GM23338 (cell line): ENCODE measurements around the gene ZFYVE26. TPM values are rescaled to one million over a fixed set of nuclear protein-coding genes. Genes with fewer than 3 reads are reported as not detected.

Experiments used
- ATAC-seq: fragments of 200-7000 bp; cut with Tn5 transposase; 3 replicates; pipeline ENCODE4 v1.9.1; 2020
- DNase-seq: peaks from one replicate; pipeline ENCODE4 v3.0.0-alpha.2; 2015; ENCODE audit warnings: low spot score
- H2AFZ ChIP-seq: fragments of 200-600 bp; sonication (generic); 2 replicates; pipeline ENCODE4 v1.8.0; 2016; ENCODE audit warnings: antibody characterized with exemption, mild to moderate bottlenecking, moderate library complexity
- H3F3A ChIP-seq: fragments of 200-600 bp; sonication (generic); replicated peaks from 2 replicates; pipeline ENCODE4 v1.8.0; 2017; ENCODE audit warnings: antibody characterized with exemption, mixed run types, low read depth
- H3K27ac ChIP-seq: fragments of 200-600 bp; sonication (generic); 2 replicates; pipeline ENCODE4 v1.6.1; 2016; ENCODE audit warnings: low read depth
- H3K27me3 ChIP-seq: fragments of 200-600 bp; sonication (generic); 2 replicates; pipeline ENCODE4 v1.8.0; 2016; ENCODE audit warnings: mild to moderate bottlenecking, mixed run types, moderate library complexity; ENCODE audit not compliant: insufficient read depth
- H3K36me3 ChIP-seq: fragments of 200-600 bp; sonication (generic); 2 replicates; pipeline ENCODE4 v1.8.0; 2016; ENCODE audit warnings: mild to moderate bottlenecking; ENCODE audit not compliant: insufficient read depth
- H3K4me1 ChIP-seq: fragments of 200-600 bp; sonication (generic); 2 replicates; pipeline ENCODE4 v1.8.0; 2016; ENCODE audit warnings: mild to moderate bottlenecking, moderate library complexity; ENCODE audit not compliant: insufficient read depth
- H3K4me2 ChIP-seq: fragments of 200-600 bp; sonication (generic); 2 replicates; pipeline ENCODE4 v1.7.1; 2017; ENCODE audit warnings: mixed run types
- H3K4me3 ChIP-seq: fragments of 200-600 bp; sonication (generic); 2 replicates; pipeline ENCODE4 v1.6.1; 2016; ENCODE audit warnings: mixed run types
- H3K79me2 ChIP-seq: fragments of 200-600 bp; sonication (generic); replicated peaks from 2 replicates; pipeline ENCODE4 v1.8.0; 2017; ENCODE audit warnings: mild to moderate bottlenecking; ENCODE audit not compliant: insufficient read depth
- H3K9me2 ChIP-seq: fragments of 200-600 bp; sonication (generic); 2 replicates; pipeline ENCODE4 v1.8.0; 2017; ENCODE audit not compliant: insufficient read depth
- H4K20me1 ChIP-seq: fragments of 200-600 bp; sonication (generic); replicated peaks from 2 replicates; pipeline ENCODE4 v1.8.0; 2017; ENCODE audit warnings: mild to moderate bottlenecking; ENCODE audit not compliant: insufficient read depth
- H3K27ac Mint-ChIP-seq: 2 replicates; pipeline ENCODE4 v1.8.0; 2020; ENCODE audit warnings: inconsistent platforms, mild to moderate bottlenecking, moderate library complexity, mixed read lengths
- H3K27me3 Mint-ChIP-seq: 3 replicates; pipeline ENCODE4 v1.8.0; 2022; ENCODE audit warnings: low read depth, mild to moderate bottlenecking, moderate library complexity, mixed read lengths, inconsistent platforms; ENCODE audit not compliant: insufficient read depth, poor library complexity
- H3K36me3 Mint-ChIP-seq: 3 replicates; pipeline ENCODE4 v1.8.0; 2021; ENCODE audit warnings: low read depth, mild to moderate bottlenecking, inconsistent platforms, moderate library complexity, mixed read lengths
- H3K4me1 Mint-ChIP-seq: 3 replicates; pipeline ENCODE4 v1.8.0; 2020; ENCODE audit warnings: mild to moderate bottlenecking, inconsistent platforms, mixed read lengths
- H3K4me3 Mint-ChIP-seq: 3 replicates; pipeline ENCODE4 v1.8.0; 2021; ENCODE audit warnings: moderate library complexity, mild to moderate bottlenecking, inconsistent platforms, mixed read lengths
- H3K9me3 Mint-ChIP-seq: 3 replicates; pipeline ENCODE4 v1.8.0; 2020; ENCODE audit warnings: moderate library complexity, mild to moderate bottlenecking, inconsistent platforms, mixed read lengths
- CREB1 ChIP-seq: fragments of 250-450 bp; sonication (Bioruptor Pico); IDR thresholded peaks from 2 replicates; pipeline ENCODE4 v1.5.0; 2020; ENCODE audit warnings: low read depth, mild to moderate bottlenecking, moderate library complexity
- CTCF ChIP-seq, 2 experiments: fragments of 200-600 bp in 1 of 2; sonication (generic) in 1 of 2; conservative IDR thresholded peaks; 2 replicates each; pipeline versions ENCODE4 v1.5.1 to v1.6.1; 2016 to 2017; ENCODE audit warnings: antibody characterized with exemption in 2 of 2, low read depth in 2 of 2, mild to moderate bottlenecking in 2 of 2, moderate library complexity in 1 of 2
- EZH2phosphoT487 ChIP-seq: fragments of 200-600 bp; sonication (generic); IDR thresholded peaks from one replicate; pipeline ENCODE4 v1.8.1; 2018; ENCODE audit warnings: antibody characterized with exemption; ENCODE audit not compliant: unreplicated experiment
- POLR2AphosphoS5 ChIP-seq: IDR thresholded peaks from 2 replicates; pipeline ENCODE4 v1.6.1; 2016; ENCODE audit warnings: antibody characterized with exemption, low read depth
- STAT1 ChIP-seq: IDR thresholded peaks from one replicate; pipeline ENCODE4 v1.6.1; 2016; ENCODE audit warnings: antibody characterized with exemption; ENCODE audit not compliant: unreplicated experiment
- ZNF114 ChIP-seq: fragments of 250-450 bp; sonication (Bioruptor Pico); IDR thresholded peaks from 2 replicates; pipeline ENCODE4 v1.5.0; 2020; ENCODE audit warnings: mild to moderate bottlenecking, moderate library complexity
- ZNF462 ChIP-seq: fragments of 250-450 bp; sonication (Bioruptor Pico); IDR thresholded peaks from 2 replicates; pipeline ENCODE4 v1.5.0; 2020; ENCODE audit warnings: mild to moderate bottlenecking, moderate library complexity
- polyA plus RNA-seq: library from polyadenylated mRNA; unstranded; fragments of >200 nt; fragmentation: Nextera tagmentation; extraction: Ambion mirVana; gene quantifications from 2 replicates; pipeline ENCODE4 v1.2.1, GENCODE V29; 2016
- total RNA-seq: library from RNA; depleted of rRNA; stranded (reverse); fragments of >200 nt; shearing (Covaris generic); gene quantifications from 2 replicates; pipeline ENCODE4 v1.2.3, GENCODE V29; 2014

Gene ZFYVE26
- total and polyA plus RNA-seq, 2 experiments from 2014 or later = 5.6 to 36.0 TPM

DNA sequence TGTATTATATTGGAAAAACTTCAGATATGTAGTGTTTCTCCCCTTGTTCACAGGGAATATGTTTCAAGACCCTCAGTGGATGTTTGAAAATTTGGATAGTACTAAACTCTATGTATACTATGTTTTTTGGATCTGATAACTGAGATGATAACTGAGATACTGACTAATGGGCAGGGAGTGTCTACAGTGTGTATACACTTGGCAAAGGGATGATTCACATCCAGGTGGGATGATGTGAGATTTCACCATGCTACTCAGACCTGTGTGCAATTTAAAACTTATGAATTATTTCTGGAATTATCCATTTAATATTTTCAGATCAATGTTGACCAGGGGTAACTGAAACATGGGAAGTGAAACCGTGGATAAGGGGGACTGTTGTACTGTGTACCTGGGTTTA, 17.0 kb upstream of the ZFYVE26 start (continued):
- no peak for TF ChIP-seq ZNF462 (CRISPR knock-in tag)
- no peak for TF ChIP-seq STAT1
- TF ChIP-seq ZNF114 = no peak
- TF ChIP-seq CTCF (conservative IDR thresholded peaks at IDR 0.05; ENCODE audit: low read depth in 2 of 2) = no peak
- no peak for TF ChIP-seq POLR2AphosphoS5
- no peak for TF ChIP-seq EZH2phosphoT487
- no peak for TF ChIP-seq CREB1 (CRISPR knock-in tag)

DNA sequence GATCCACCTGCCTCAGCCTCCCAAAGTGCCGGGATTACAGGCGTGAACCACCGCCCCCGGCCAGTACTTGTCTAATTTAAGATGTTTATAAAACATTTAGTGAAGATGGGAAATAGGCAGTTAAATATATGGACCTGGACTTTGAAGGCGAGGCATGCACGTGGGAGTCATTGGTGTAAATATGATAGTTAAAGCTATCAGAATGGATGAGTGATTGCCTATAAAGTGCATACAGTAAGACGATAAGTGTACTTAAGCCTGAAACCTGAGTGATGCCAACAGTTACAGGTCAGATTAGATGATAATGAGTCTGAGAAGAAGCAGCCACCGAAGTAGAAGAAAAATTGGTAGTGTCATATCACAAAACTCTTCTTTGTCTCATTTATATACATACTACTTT, 14.7 kb upstream of the ZFYVE26 start:
- no peak for DNase-seq
- Histone ChIP-seq H4K20me1 (no peaks in the 10 kb centered on the region), H3K4me3 (no peak overlapping the region), H3K27me3 (no peaks in the 10 kb centered on the region), H3K27ac (no peak overlapping the region), H3F3A (no peaks in the 10 kb centered on the region), H2AFZ (no peak overlapping the region), H3K36me3 (no peaks in the 10 kb centered on the region), H3K4me2 (no peak overlapping the region), H3K9me2 (no peaks in the 10 kb centered on the region), H3K79me2 (no peaks in the 10 kb centered on the region), H3K4me1 (no peaks in the 10 kb centered on the region)
- Mint-ChIP-seq H3K4me3 (no peak overlapping the region), H3K36me3 (peaks cover 27% of the 10 kb centered on the region), H3K27ac (no peak overlapping the region), H3K9me3 (no peaks in the 10 kb centered on the region), H3K27me3 (no peaks in the 10 kb centered on the region), H3K4me1 (no peaks in the 10 kb centered on the region)
- no peak for ATAC-seq
- TF ChIP-seq ZNF114 (no peak), CREB1 (CRISPR knock-in tag) (no peak)
